OCI-LY3 (cell line): ENCODE results near the gene HSD17B2.

Source experiments
- EZH2phosphoT487 ChIP-seq: fragments of 200-600 bp; shearing (Covaris generic); IDR thresholded peaks from 2 replicates; pipeline ENCODE4 v1.6.1; 2018; ENCODE audit warnings: antibody characterized with exemption, mixed run types, low read depth
- TF ChIP-seq, protein P1 (sequence below): fragments of 200-600, 300-600 bp; sonication (generic); IDR thresholded peaks from 2 replicates; pipeline ENCODE4 v1.5.1; 2014; ENCODE audit warnings: antibody characterized with exemption, low read length, low read depth

DNA sequence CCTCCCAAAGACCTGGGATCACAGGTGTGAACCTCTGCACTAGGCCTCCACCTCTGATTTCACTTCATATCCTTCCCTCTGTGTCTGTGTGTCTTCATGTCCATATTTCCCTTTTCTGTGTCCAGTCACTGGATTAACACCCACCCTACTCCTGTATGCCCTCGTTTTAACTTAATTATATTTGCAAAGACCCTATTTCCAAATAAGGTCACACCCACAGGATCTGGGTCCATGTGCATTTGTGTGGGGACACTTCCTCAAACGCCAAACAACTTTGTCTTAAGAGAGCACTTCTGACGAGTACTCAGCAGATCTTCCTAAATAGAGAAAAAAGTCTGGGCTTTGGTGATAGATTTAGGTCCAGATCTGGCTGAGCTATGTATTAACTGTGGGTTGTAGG, 78.7 kb downstream of the HSD17B2 start:
- TF ChIP-seq, protein P1, sequence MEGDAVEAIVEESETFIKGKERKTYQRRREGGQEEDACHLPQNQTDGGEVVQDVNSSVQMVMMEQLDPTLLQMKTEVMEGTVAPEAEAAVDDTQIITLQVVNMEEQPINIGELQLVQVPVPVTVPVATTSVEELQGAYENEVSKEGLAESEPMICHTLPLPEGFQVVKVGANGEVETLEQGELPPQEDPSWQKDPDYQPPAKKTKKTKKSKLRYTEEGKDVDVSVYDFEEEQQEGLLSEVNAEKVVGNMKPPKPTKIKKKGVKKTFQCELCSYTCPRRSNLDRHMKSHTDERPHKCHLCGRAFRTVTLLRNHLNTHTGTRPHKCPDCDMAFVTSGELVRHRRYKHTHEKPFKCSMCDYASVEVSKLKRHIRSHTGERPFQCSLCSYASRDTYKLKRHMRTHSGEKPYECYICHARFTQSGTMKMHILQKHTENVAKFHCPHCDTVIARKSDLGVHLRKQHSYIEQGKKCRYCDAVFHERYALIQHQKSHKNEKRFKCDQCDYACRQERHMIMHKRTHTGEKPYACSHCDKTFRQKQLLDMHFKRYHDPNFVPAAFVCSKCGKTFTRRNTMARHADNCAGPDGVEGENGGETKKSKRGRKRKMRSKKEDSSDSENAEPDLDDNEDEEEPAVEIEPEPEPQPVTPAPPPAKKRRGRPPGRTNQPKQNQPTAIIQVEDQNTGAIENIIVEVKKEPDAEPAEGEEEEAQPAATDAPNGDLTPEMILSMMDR = no peak
- no peak for TF ChIP-seq EZH2phosphoT487
